ENCODE results near the gene RCVRN.

The RCVRN gene

DNA sequence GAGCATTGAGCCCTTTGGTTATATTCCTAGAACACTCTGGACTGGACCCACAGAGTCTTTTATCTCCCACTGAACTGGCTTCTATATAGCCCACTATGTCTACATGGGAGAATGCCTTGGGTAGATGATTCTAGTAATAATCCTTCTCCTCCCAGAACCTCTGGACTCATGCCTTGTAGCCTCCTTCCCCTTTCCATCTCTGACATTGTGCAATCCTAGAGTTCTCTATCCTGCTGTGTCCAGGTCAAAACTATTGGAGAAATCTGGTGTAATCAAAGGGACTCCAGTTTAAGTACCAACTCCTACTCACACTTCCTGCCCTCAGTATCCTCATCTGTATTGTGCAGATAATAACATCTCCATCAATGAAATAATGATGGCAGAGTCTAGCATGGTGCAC is 9.1 kb downstream of the RCVRN start:
- DNase-seq: no peak

DNA sequence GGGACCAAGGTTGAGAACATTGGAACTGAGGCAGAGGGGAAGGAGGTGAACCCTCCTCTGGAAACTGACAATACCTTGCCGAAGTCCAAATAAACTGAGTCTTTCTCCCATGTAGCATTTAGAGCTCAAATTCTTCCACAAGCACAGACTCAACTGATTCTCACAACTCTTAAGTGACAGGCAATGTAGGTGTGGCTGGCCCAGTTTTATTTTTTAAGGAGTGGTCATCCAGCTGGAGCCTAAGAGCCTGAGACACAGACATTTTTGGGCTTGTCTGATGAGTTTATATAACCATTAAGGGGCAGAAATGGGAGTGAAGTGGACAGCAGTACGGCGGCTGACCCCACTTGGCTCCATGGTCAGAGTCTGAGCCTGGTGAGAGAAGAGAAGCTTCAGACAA is 10.8 kb downstream of the RCVRN start:
- no peak for DNase-seq

DNA sequence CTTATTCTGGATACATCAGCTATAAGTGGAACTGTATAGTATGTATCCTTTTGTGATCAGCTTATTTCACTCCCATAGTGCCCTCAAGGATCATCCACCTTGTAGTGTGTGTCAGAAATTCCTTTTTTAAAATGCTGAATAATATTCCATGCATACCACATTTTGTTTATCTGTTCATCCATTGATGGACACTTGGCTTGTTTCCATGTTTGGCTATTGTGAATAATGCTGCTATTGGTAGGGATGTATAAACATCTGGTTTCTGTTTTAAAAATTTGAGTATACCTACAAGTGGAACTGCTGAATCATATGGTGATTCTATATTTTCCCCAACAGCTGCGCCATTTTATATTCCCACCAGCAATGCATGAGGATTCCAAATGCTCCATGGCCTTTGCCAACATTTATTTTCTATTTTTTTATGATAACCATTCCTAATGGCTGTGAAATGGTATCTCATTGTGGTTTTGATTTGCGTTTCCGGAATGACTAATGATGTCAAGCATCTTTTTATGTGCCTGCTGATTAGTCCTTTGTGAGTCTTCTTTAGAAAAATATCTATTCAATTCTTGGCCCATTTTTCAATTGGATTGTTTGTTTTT is 11.6 kb downstream of the RCVRN start:
- no peak for DNase-seq

DNA sequence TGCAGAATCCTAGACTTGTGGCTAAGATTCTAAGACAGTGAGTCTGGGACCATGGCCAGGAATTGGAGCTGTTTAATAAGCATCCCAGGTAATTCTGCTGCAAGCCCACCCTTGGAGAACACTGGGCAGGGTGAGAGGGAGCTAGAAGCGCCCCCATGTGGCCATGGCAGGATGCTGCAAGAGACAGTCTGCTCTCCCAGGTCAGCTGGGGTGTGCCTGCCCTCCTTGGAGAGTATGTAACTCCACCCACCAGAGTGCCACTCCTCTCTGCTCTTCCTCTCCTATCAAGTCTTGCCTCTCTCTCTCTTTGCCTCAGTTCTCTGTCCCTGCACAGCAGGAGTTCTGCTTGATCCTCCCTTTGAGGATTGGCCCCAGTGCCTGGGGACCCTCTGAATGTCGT is 14.9 kb downstream of the RCVRN start:
- DNase-seq: no peak

- no peak for DNase-seq
Observed at GRCh38 chr17:9887508-9887907, 17.6 kb downstream of the RCVRN start.

GRCh38 chr17:9886141-9886930 is 18.7 kb downstream of the RCVRN start:
- DNase-seq: no peak

DNA sequence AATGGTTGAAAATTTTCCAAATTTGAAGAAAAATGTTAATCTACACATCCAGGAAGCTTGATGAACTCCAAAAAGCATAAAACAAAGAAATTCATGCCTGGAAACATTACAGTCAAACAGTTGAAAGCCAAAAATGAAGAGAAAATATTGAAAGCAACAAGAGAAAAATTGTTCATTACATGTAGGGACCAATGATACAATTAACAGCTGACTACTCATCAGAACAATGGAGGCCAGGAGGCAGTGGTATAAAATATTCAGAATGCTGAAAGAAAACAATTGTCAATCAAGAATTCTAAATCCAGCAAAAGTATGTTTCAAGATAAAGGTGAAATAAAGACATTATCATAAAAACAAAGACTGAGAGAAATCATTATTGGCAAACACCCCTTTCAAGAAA is 21.6 kb downstream of the RCVRN start:
- DNase-seq: no peak

DNA sequence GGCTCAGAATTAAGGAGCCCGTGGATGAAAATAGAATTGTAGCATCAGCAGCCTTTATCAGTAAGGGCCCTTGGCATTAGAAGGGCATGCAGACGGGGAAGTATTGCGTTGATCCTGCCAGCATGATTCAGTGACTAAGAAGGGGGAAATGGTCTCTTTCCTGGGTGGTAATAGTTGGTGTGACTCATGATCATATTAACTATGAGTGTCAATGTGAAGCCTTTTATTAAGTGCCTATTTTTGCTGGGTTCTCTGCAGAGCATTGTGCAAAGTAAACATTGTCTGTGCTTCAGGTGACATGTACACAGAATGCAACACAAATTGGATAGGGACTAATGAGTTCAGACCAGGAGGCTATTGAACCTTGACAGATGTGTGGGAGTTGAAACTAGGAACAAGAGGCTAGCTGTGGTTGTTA is 24.5 kb downstream of the RCVRN start:
- no peak for DNase-seq

- no peak for DNase-seq
Observed at GRCh38 chr17:9878786-9879525, 26.1 kb downstream of the RCVRN start.

DNA sequence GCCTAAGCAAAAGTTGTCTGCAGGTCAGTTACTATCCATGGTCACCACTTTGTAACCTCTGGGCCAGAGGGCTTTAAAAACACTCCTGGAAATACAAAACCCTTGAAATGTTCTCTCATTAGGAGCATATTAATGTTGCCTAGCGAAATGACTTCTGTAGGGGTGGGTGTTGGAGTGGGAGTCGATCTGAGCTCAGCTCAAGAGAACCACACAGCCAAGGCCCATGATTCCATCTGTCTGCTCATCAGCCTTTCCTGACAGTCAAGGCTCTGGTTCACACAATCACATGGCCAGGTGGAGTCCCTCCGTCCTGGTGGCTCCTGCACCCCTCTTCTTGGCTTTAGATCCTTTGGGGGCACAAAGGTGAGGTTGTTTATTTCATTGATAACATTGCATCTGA is 26.7 kb downstream of the RCVRN start:
- no peak for DNase-seq

DNA sequence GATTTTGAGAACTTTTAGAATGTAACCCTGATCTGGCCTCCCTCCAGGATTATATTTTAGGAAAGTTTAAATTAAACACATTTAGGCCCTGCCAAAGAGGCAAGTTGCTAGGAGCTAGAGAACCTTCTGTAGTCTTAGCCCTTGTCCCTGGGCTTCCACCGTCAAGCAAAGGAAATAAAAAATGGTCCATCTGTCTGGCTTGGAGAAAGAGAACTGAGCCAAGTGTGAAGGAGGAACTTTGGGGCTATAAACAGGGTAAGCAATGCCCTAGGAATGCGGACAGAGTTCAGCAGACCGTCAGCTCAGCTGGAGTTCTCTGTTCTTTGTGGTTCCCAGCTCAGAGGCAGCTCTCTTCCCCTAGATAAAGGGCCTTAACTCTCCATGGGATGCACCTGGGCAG is 29.6 kb downstream of the RCVRN start:
- DNase-seq: no peak

DNA sequence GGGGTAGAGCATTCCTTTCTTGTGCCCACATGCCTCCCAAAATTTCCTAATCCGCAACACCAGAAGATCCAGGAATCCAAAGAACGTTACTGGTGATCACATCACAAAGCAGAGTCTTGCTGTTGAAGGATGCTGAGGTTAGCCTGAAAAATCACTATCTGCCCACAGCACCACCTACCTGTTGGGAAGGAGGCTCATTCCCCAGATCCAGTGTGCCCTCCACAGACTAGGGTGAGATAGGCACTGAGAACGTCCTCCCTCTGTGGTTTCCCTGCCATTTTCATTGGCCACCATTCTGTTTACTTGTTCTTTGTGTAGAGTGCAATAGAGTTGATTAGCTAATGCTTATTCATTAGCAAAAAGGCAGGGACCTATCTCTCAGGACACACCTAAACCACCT is 30.3 kb downstream of the RCVRN start:
- no peak for DNase-seq

- no peak for DNase-seq
Observed at GRCh38 chr17:9872852-9873251, 32.2 kb downstream of the RCVRN start.

GRCh38 chr17:9868552-9868951 is 36.5 kb downstream of the RCVRN start:
- no peak for DNase-seq

DNA sequence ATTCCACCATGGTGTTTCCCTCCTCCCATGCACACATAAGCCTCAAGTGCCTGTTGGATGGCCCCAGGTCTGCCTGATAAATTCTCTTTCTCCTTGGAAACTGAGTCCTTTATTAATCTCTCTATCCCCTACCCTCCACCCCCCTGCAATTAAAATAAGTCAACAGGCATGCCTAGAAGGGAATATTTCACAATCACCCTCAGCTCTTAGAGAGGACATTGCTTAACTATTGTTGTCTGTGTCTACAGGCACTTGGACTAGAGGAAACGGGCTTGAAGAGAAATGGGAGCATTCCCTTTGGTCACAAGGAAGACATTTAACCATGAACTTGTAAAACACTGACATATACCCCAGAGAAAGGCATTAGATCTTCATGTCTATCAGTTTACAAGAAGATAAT is 39.5 kb downstream of the RCVRN start:
- no peak for DNase-seq

DNA sequence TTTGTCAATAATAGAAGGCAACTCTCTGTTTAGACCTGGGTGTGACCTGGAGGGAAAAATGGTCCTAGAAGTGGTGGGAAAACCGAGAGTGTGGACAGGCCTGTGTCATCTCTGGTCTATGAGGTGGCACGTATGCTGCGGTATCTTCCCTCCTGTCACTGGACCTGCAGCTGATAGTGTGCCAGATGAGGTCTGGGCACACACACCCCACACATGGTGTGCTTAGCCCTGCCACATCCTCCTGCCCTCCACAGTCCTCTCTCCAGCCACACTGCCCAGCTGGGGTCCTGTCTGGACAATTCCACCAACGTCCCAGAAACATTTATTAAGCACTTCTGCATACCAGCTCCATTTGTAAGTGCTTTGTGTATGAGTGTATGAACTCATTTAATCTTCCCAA is 42.1 kb downstream of the RCVRN start:
- DNase-seq: no peak

DNA sequence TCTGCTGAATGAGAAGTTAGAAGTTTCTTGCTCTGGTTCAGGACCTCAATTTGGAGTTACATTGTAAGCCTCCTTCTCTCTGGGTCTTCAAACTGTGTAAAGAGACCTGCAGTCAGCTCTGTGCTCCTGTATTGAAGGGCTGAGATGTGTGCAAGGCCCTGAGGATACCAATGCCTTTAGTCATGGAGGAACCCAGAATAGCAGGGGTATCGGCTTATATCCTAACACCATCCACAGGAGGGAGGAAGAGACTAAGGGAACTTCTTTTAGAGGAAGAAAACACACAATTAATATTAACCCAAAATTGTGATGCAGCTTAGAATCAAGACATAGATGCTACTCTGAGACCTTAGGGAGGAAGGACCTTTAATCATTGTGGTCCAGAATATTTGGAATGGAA is 42.9 kb downstream of the RCVRN start:
- no peak for DNase-seq

- no peak for DNase-seq
Observed at GRCh38 chr17:9860851-9861250, 44.2 kb downstream of the RCVRN start.

GRCh38 chr17:9859781-9860180 is 45.3 kb downstream of the RCVRN start:
- no peak for DNase-seq

DNA sequence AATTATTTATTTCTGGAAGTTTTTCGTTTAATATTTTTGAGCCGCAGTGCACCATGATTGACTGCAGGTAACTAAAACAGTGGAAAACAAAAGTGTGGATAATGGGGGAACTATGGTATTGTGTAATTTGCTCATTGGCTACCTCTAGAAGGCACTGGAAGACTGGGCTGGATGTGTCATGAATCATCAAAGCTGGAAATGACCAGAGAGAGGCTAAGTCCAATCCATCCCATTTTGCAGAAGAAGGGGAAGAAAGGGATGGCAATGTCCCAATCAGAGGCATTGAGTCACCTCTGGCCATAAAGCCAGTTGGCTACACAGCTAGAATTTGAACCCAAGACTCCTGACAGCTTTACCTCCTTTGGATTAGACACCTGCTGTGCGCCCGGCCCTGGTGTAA is 50.0 kb downstream of the RCVRN start:
- no peak for DNase-seq

DNA sequence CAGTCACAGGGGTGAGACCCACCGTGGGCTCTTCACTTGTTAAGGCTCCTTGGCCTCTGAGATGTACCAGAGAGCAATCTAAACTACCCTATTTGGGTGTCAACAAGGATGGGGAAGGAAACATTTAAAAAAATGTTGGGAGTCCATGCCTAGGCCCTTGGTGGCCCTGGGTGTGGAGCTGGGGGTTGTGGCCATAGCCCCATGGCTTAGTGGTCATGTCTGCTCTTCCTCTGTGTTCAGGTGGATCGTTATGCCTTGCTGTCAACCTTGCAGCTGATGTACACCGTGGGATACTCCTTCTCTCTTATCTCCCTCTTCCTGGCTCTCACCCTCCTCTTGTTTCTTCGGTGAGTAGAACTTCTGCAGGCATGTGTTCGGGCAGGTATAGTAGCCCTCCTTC is 50.8 kb downstream of the RCVRN start:
- no peak for DNase-seq

- DNase-seq: no peak
Observed at GRCh38 chr17:9850151-9850550, 54.9 kb downstream of the RCVRN start.
